Right renal pelvis (tissue), 4 donors: ENCODE data around the gene SUV39H1. TPM values are rescaled to one million over a fixed set of nuclear protein-coding genes. Genes with fewer than 3 reads are reported as not detected.

Source experiments
- DNase-seq, 4 donors: peaks; one replicate each; pipeline ENCODE4 v3.0.0-alpha.2; 2013; ENCODE audit warnings: low read depth in 4 of 4, low spot score in 3 of 4, missing footprints in 1 of 4
- polyA plus RNA-seq, 4 donors: library from polyadenylated mRNA; unstranded; fragments of 120-200 nt; gene quantifications; one replicate each; pipeline ENCODE4 v1.2.1, GENCODE V29; 2013; ENCODE audit not compliant: insufficient read length in 4 of 4

SUV39H1 gene
- polyA plus RNA-seq, 4 donors, result 6.0 to 7.8 (median 6.9) TPM

DNA sequence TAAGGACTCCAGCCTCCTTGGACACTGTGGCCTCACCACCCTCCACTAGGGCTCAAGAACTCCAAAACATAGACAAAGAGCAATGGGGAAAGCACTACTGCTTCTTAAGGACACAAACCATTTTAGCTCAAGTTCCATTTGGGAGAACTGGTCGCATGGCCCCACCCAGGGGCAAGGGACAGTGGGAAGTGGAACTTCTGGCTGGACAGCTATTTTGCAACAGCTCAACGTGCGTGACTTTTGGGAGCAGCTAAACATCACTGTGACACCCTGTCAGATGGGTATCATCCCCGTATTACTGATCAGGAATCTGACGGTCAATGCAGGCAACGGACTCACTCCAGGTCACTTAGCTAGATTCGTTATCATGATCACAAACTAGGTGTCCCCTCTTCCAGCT lies 56.0 kb downstream of the SUV39H1 start:
- no peak for DNase-seq

DNA sequence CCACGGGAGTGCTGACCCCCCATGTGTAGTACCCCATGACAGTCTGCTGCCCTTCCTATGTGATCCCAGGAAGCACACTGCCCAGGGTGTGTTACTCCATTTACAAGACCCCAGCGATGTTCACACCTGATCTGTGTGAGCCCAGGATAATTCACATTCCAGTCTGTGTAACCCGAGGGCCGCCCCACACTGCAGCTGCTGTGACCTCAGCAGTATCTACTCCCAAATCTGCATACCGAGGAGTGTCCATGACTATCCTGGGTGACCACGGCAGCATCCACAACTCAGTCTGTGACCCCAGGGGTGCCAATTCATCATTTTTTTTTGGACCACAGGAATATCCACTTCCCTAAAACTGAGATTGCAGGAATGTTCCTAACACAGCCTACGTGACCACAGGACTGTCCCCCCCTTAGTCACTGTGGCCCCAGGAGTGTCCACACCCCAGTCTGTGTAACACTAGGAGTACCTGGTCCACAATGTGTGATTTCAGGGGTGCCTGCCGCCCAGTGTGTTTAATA lies 57.2 kb downstream of the SUV39H1 start:
- DNase-seq, result no peak

DNA sequence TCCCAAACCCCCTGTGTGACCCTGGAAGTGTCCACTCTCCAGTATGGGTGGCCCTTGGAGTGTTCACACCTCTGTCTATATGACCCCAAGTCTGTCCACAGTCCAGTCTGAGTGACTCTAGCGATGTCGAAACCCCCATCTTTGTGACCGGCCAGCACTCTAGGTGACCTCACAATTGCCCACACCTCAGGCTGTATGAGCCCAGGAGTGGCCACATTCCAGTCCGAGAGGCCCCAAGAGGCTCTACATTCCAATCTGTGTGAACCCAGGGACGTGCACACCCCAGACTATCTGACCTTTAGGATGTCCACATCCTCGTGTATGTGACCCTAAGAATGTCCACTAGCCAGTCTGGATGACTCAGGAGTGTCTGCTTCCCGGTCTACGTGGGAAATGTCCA lies 57.7 kb downstream of the SUV39H1 start:
- no peak for DNase-seq

Other genes starting within 250 kb of the SUV39H1 start
- gene SLC38A5, start 226.5 kb upstream of the SUV39H1 start, polyA plus RNA-seq, result 1 to 10 TPM; 4.6 to 7.2 (median 5.2) TPM
- 10 to 100 TPM; 35.1 to 39.5 (median 36.3) TPM for gene FTSJ1, start 220.5 kb upstream of the SUV39H1 start, polyA plus RNA-seq
- gene PORCN, start 187.7 kb upstream of the SUV39H1 start, polyA plus RNA-seq, result 1 to 10 TPM; 6.6 to 8.6 (median 8.1) TPM
- gene EBP, start 174.9 kb upstream of the SUV39H1 start, polyA plus RNA-seq, result 10 to 100 TPM; 69.1 to 76.2 (median 71.7) TPM
- 10 to 100 TPM in 3 of 4 donors, 1 to 10 TPM in 1; 9.7 to 10.7 (median 10.3) TPM for gene TBC1D25, start 157.0 kb upstream of the SUV39H1 start, polyA plus RNA-seq
- 100 to 1,000 TPM; 265 to 315 (median 300) TPM for gene RBM3, start 122.2 kb upstream of the SUV39H1 start, polyA plus RNA-seq
- 100 to 1,000 TPM; 116 to 156 (median 127) TPM for gene WDR13, start 99.2 kb upstream of the SUV39H1 start, polyA plus RNA-seq
- 1 to 10 TPM; 2.5 to 4.3 (median 3.4) TPM for gene WAS, start 12.9 kb upstream of the SUV39H1 start, polyA plus RNA-seq
- 1 to 10 TPM; 1.5 to 2.4 (median 1.7) TPM for gene GLOD5, start 65.0 kb downstream of the SUV39H1 start, polyA plus RNA-seq
- 1 to 10 TPM in 1 of 4 donors, under 1 TPM in 3; 0.53 to 1.0 (median 0.72) TPM for gene GATA1, start 89.9 kb downstream of the SUV39H1 start, polyA plus RNA-seq
- 100 to 1,000 TPM; 158 to 174 (median 167) TPM for gene HDAC6, start 105.3 kb downstream of the SUV39H1 start, polyA plus RNA-seq
- gene ERAS, start 129.8 kb downstream of the SUV39H1 start, polyA plus RNA-seq, result under 1 TPM in 3 of 4 donors, not detected in 1; 0.04 to 0.21 (median 0.17) TPM
- 10 to 100 TPM in 2 of 4 donors, 1 to 10 TPM in 2; 6.0 to 20.2 (median 11.3) TPM for gene PCSK1N, start 138.9 kb downstream of the SUV39H1 start, polyA plus RNA-seq
- 10 to 100 TPM; 38.7 to 58.2 (median 40.4) TPM for gene TIMM17B, start 201.0 kb downstream of the SUV39H1 start, polyA plus RNA-seq
- gene PQBP1, start 201.2 kb downstream of the SUV39H1 start, polyA plus RNA-seq, result 10 to 100 TPM; 72.7 to 85.3 (median 77.8) TPM
- gene SLC35A2, start 214.9 kb downstream of the SUV39H1 start, polyA plus RNA-seq, result 10 to 100 TPM; 34.2 to 36.6 (median 35.9) TPM
- 1 to 10 TPM; 5.9 to 7.7 (median 7.4) TPM for gene PIM2, start 222.3 kb downstream of the SUV39H1 start, polyA plus RNA-seq